Mononuclear cell (primary cell): ENCODE data around the gene PYGM. TPM values are rescaled to one million over a fixed set of nuclear protein-coding genes. Genes with fewer than 3 reads are reported as not detected.

ENCODE experiments used
- H3K27me3 ChIP-seq: 2 replicates; pipeline ENCODE4 v1.6.0; 2011; ENCODE audit warnings: low read length, control low read depth; ENCODE audit not compliant: insufficient read depth
- H3K4me1 ChIP-seq: 2 replicates; pipeline ENCODE4 v1.5.1; 2011; ENCODE audit warnings: mild to moderate bottlenecking, low read length, control low read depth; ENCODE audit not compliant: insufficient read depth
- H3K4me3 ChIP-seq: 2 replicates; pipeline ENCODE4 v1.5.1; 2011; ENCODE audit warnings: mild to moderate bottlenecking, low read length, moderate library complexity
- H3K9me3 ChIP-seq: 2 replicates; pipeline ENCODE4 v1.5.1; 2011; ENCODE audit warnings: low read depth, mild to moderate bottlenecking, control low read depth, low read length
- total RNA-seq: library from RNA; depleted of rRNA; stranded (reverse); fragments of >200 nt; gene quantifications from one replicate; pipeline ENCODE4 v1.2.3, GENCODE V29; 2012

PYGM gene
- total RNA-seq, 1 donor, result 4.8 TPM

DNA sequence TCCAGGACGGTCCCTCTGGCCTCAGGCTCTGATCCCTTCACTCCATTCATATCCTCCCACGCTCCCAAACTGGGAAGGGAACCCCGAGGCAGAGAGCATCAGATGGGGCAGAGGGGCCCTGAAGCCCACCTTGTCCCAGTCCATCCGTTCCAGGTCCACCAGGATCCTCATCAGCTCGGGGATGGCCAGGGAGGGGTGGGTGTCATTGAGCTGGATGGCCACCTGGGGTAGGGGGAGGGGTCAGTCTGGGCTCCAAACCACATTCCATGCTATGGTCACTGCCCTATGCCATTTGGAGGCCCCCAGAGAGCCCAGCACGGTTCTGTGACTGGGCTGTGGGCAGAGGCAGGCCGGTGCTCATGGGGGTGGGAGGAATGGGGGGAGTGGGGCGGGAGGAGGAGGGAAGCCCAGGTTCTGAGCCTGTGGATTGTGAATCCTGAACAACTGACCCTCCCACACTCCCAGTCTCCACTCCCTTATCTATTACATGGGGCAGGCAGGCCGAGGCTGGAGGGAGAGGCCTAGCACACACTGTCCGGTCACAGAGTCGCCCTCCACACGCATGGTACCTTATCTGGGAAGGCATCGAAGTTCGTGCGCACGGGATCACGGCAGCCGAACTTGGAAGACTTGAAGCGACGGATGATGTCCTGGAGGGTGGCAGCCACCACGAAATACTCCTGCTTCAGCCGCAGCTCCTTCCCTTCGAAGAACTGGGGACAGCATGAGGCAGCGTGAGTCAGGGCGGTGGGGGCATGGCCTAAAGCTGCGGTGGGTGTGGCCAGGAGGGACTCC, 5.5 kb downstream of the PYGM start:
- no peaks in the 10 kb centered on the region for H3K9me3 ChIP-seq
- H3K4me1 ChIP-seq, result peaks cover 8% of the 10 kb centered on the region
- no peak overlapping the region for H3K4me3 ChIP-seq
- H3K27me3 ChIP-seq, result no peaks in the 10 kb centered on the region

DNA sequence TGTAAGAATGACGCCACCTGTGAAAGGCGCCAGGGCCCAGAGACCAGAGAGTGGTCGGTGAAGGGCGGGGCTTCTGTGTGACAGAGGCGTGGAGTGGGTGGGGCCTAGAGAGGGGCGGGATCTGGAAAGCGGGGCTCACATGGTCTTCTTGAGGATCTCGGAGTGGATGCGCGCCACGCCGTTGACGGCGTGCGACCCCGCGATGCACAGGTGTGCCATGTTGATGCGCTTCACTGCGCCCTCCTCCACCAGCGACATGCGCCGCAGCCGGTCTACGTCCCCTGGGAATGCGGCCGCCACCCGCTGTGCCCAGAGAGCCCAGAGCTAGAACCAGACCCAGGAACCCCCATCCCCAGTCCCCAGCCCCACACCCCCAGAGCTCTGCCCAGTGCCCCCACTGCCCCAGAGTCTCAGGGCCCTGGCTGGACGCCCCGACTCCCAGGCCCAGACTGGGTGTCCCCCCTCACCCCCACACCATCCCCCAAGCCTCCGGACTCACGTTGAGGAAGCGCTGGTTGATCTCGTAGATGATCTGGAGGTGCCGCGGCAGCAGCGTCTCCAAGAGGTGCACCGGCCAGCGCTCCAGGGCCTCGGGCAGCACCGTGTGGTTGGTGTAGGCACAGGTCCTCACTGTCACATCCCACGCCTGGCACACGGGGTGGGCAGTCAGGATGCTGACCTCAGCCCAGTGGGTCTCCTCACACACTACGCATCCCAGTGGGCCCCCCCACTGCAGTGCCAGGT, 6.2 kb downstream of the PYGM start:
- Histone ChIP-seq H3K9me3 (no peaks in the 10 kb centered on the region), H3K27me3 (no peaks in the 10 kb centered on the region), H3K4me3 (no peak overlapping the region), H3K4me1 (peaks cover 6% of the 10 kb centered on the region)

DNA sequence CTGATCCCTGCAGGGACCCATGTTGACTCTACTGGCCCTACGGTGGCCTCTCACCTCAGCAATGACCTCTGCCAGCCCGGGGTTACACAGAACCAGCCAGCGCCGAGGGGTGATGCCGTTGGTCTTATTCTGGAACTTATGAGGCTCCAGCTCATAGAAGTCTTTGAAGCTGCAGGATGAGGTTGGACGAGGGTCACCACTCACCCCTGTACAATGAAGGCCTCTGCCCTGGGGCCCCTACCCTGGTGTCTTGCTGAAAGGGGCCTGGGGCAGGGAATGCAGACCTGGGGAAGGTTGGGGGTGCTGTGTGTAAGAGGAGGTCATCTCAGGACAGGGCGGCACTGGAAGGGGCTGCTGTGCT, 6.8 kb downstream of the PYGM start:
- Histone ChIP-seq H3K4me1 (peaks cover 6% of the 10 kb centered on the region), H3K27me3 (no peaks in the 10 kb centered on the region), H3K9me3 (no peaks in the 10 kb centered on the region), H3K4me3 (no peak overlapping the region)

DNA sequence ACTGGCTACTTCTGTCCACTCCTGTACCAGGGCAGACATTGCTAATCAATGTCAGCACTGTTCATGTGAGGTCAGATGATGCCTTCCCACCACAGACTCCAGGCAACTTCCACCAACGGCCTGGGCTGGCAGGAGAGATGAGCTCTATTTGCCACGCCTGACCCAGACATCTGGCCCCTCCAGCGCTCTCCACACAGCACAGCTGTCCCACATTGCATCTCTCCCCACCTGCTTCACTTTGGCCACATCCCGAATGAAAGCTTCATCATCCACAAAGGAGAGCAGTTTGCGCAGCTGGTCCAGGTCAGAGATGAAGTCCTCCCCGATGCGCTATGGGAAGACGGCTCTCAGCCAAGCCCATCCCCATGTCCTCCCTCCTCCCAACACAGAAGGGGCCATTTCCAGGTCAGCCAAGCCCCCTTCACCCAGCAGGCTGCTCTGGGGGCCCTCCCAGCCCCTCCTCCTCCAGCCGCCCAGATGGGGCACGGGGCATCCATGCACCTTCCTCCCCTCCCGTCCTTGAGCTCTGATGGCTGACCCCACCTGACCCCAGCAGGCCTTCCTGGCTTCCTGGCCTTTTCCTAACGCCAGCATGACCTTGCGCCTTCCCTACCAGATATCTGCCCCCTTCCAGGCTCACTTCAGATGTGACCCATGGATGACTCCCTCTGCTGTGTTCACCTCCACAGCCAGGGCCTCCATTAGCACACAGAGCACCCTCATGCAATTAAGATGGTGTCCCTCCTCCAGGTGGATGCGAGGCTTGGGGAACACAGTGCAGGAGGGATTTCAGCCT, 7.4 kb downstream of the PYGM start:
- H3K27me3 ChIP-seq, result no peaks in the 10 kb centered on the region
- no peaks in the 10 kb centered on the region for H3K9me3 ChIP-seq
- H3K4me1 ChIP-seq, result peaks cover 6% of the 10 kb centered on the region
- no peak overlapping the region for H3K4me3 ChIP-seq

DNA sequence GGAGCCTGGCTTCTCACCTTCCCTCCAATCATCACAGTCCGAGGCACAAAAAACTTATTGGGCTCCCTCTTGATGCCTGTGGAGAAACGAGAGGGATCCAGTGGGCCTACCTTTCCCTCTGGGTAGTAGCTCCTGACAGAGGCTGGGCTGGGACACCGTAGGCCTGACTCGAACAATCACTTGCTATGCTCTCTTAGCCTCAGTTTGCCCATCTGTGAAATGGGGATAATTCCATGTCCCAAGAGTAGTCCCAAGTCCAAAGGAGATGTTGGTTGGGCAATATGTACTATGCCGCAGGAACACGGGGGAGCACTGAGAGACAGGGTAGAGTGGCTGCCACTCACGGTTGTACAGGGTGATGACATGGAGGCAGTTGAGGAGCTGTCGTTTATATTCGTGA, 8.2 kb downstream of the PYGM start:
- Histone ChIP-seq H3K4me3 (no peak overlapping the region), H3K4me1 (peaks cover 8% of the 10 kb centered on the region), H3K27me3 (no peaks in the 10 kb centered on the region)

DNA sequence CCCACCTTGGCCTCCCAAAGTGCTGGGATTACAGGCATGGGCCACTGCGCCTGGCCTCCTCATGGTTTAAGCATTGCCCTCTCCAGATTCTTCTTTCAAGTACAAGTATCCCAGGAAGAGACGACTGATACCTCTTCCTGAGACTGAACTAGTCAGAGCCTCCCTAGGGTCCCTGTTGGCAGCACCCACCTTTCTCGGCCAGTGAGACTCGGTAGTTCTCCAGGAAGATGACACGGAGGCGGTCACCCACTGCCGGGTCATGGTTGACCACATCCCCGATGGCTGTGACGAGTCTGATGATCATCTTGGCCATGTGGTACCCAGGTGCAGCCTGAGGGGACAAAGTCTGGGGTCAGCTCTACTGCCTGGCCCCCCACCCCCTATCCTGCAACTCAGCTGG, 8.6 kb downstream of the PYGM start:
- H3K27me3 ChIP-seq, result no peaks in the 10 kb centered on the region
- H3K9me3 ChIP-seq, result no peaks in the 10 kb centered on the region
- peaks cover 12% of the 10 kb centered on the region for H3K4me1 ChIP-seq
- no peak overlapping the region for H3K4me3 ChIP-seq

More for the DNA sequence above, 8.2 kb downstream of the PYGM start:
- H3K9me3 ChIP-seq, result no peaks in the 10 kb centered on the region

DNA sequence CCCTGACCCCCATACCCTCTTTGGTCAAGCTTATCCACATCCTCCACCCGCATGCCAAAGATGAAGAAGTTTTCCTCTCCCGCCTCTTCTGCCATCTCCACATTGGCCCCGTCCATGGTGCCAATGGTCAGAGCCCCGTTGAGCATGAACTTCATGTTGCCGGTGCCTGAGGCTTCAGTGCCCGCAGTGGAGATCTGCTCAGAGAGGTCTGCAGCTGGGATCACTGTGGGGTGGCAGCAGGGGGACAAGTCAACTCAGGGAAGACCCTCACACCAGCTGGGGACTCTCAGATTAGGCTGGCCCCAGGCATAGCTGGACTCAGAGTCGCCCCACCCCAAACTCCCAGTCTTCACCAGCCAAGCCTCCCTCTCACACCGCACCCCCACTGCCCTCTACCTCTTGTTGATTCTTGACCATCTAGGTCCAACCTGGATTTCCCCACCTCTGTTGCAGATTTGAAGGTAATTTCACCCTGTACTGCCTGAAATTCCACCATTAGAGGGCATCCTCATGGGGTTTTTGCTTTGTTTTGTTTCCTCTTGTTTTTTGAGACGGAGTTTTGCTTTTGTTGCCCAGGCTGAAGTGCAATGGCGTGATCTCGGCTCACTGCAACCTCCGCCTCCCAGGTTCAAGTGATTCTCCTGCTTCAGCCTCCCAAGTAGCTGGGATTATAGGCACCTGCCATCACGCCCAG, 9.3 kb downstream of the PYGM start:
- H3K4me3 ChIP-seq, result no peak overlapping the region
- no peaks in the 10 kb centered on the region for H3K27me3 ChIP-seq
- H3K9me3 ChIP-seq, result no peaks in the 10 kb centered on the region
- peaks cover 19% of the 10 kb centered on the region for H3K4me1 ChIP-seq

DNA sequence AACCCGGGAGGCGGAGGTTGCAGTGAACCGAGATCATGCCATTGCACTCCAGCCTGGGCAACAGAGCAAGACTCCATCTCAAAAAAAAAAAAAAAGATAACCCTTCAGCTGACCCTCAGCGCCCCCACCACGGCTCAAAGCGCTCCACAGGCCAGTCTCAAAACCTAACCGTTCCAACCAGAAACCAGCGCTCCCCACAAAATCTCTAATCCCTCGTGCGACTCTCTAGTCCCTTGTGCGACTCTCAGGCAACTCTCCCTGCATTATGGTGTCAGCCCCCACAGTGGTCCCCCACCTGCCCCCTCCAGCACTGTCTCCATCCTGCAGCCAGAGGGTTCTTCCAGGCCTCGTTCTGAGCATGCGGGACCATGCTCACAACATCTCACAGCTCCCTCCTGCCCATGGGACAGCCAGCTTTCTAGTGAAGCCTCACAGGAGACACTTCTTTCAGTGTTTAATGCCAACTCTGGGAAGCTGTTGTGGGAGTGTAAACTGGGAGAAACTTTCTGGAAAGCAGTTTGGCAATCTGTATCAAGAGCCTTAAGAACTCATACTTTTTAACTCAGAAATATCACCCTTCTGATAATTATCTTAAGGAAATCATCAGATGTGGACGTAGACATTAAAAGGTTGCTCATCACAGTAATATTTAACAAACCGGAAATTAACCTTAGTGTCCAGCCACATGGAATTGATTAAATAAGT, 11.7 kb downstream of the PYGM start:
- peaks cover 27% of the 10 kb centered on the region for H3K4me1 ChIP-seq
- no peak overlapping the region for H3K4me3 ChIP-seq
- no peaks in the 10 kb centered on the region for H3K27me3 ChIP-seq
- H3K9me3 ChIP-seq, result no peaks in the 10 kb centered on the region

DNA sequence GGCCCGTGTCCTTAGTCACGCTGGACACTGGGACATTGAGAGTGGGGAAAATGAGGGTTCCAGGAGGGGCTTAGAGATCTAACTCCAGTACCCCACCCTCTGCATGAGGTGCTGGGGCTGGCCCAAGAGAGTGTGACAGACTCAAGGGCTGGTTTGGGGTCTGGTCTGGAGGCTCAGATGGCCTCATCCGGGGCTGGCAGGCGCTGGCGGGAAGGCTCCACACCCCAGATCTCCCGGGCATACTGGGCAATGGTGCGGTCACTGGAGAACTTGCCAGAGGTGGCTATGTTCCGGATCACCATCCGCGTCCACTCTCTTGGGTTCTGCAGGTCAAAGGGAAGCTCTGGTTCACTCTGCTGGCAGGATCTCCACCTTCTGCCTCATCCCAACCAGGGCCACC, 13.3 kb downstream of the PYGM start:
- peaks cover 39% of the 10 kb centered on the region for H3K4me1 ChIP-seq
- H3K4me3 ChIP-seq, result no peak overlapping the region
- H3K27me3 ChIP-seq, result no peaks in the 10 kb centered on the region
- H3K9me3 ChIP-seq, result no peaks in the 10 kb centered on the region

DNA sequence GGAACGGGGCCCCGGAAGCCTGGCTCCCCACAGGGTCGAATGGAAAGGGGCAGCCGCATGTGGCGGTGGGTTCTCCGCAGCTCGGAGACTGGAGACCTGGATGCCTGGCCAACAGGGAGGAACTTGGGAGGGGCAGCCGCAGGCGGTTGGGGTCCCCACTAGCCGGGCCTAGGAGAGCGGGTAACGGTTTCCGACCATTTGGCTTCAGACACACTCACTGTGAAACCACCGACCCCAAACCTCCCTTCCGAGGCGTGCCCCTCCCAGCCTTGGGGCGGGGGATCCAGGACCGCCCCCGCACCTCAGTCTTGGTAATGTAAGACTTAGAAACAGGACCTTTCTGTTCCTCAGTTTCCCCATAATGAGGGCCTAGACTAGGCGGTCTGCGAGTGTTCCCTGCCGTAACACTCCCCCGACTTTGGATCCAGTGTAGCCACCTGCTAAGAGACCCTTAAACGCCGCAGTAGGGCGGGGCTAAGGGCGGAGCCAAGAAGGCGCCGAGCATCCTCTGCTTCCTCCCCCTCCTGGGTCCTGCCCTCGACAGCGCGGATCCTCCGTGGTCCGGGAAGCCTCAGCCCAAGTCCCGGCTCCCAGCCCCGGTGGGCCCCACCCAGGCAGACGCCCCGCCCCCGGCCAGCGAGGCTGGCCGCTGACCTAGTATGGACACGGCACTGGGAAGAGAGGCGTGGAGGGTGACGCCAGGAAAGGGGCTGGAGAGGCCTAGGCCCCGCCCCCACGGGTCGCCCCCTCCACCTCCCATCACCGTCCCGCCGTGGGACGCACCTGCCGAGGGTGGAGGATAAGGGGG, 14.0 kb downstream of the PYGM start:
- H3K9me3 ChIP-seq, result no peaks in the 10 kb centered on the region
- peaks cover 44% of the 10 kb centered on the region for H3K4me1 ChIP-seq

DNA sequence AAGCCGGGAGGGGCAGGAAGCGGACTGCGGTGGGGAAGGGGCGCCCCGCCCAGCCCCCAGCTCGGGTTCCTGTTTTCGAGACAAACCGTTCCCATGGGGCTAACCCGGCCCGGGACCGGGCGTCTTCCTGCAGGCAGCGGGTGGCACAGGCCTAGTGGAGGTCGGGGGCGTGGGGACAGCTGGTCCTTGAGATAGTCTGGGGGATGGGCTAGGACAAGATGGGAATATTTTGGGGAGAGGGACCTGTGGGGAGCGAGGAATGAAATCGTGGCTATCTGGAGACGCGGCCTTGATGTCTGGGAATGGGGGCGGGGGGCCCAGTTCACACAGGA, 14.6 kb downstream of the PYGM start:
- Histone ChIP-seq H3K9me3 (no peaks in the 10 kb centered on the region), H3K27me3 (no peaks in the 10 kb centered on the region), H3K4me3 (peak overlapping the region; percentile 91), H3K4me1 (peaks cover 40% of the 10 kb centered on the region)

More for the DNA sequence above, 14.0 kb downstream of the PYGM start:
- peak overlapping the region; percentile 91 for H3K4me3 ChIP-seq
- no peaks in the 10 kb centered on the region for H3K27me3 ChIP-seq

DNA sequence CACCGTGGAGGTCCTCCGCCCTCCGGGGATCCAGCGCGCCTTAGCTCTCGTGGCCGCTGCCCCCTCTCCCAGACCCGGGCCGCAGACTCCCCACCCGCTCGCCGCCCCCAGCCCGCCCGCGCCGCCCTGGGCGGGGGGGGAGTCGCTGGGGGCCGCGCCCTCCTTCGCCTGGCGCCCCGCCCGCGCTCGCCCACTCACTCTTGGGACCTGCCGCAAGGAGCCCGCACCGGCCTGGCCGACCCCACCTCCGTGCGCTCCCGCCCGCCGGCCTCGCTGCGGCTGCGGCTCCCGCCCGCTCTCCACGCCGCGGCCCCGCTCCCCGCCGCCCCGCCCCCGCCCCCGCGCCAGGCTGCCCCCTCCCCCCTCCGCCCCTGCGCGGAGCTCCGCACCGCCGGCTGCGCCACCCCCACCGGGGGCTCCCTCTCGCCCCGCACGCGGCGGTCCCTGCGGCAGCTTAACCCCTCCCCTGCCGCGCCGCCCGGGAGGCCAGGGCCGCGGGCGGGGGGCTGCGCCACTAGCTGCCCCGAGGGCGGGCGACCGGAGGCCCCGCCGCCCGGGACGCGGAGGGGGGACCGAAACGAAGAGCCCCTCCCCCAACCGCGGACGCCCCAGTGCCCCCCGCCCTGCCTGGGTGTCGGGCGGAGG, 15.1 kb downstream of the PYGM start:
- peaks cover 40% of the 10 kb centered on the region for H3K4me1 ChIP-seq
- peak overlapping the region; percentile 91 for H3K4me3 ChIP-seq
- no peaks in the 10 kb centered on the region for H3K27me3 ChIP-seq
- H3K9me3 ChIP-seq, result no peaks in the 10 kb centered on the region
